ENCODE results near the gene PIK3C2B.

DNA sequence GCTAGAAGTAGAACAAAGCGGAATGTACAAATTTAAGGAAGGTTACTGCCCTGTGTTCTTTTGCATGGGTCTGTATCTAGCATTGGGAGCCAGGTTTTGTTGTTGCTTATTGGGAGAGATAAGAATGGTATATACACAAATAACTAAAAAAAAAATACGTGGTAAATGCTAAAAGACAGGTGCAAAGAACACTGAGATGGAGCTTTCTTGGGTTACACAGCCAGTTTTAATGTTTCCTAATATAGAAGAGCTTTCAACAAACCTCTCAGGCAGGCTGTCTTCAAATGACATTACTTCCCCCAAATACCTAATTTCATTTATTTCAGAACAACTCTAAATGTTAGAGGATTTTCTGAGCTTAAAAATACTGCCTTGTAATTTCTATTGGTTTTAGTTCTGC is 20.2 kb upstream of the PIK3C2B start:
- TF ChIP-seq, protein P1, sequence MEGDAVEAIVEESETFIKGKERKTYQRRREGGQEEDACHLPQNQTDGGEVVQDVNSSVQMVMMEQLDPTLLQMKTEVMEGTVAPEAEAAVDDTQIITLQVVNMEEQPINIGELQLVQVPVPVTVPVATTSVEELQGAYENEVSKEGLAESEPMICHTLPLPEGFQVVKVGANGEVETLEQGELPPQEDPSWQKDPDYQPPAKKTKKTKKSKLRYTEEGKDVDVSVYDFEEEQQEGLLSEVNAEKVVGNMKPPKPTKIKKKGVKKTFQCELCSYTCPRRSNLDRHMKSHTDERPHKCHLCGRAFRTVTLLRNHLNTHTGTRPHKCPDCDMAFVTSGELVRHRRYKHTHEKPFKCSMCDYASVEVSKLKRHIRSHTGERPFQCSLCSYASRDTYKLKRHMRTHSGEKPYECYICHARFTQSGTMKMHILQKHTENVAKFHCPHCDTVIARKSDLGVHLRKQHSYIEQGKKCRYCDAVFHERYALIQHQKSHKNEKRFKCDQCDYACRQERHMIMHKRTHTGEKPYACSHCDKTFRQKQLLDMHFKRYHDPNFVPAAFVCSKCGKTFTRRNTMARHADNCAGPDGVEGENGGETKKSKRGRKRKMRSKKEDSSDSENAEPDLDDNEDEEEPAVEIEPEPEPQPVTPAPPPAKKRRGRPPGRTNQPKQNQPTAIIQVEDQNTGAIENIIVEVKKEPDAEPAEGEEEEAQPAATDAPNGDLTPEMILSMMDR (IDR thresholded peaks at IDR 0.05) = no peak
- no peak for TF ChIP-seq EZH2 (IDR thresholded peaks at IDR 0.05; ENCODE audit: borderline replicate concordance, insufficient read depth, low read depth, low read length, poor library complexity, severe bottlenecking)
